Nephron progenitor cell (in vitro differentiated cells): ENCODE measurements around the gene ZNF451.
"Not testable (repeated sequence)": the region's sequence is repeated elsewhere in the genome, so short reads cannot be mapped to it uniquely, and the experiment has no call there.

ENCODE experiments used
- DNase-seq: peaks from one replicate; pipeline ENCODE4 v3.0.0; 2021
- H3K27ac Mint-ChIP-seq: 2 replicates; pipeline ENCODE4 v1.8.0; 2021; ENCODE audit warnings: mild to moderate bottlenecking, moderate library complexity, mixed read lengths
- H3K27me3 Mint-ChIP-seq: 2 replicates; pipeline ENCODE4 v1.8.0; 2021; ENCODE audit warnings: mild to moderate bottlenecking, low read depth, mixed read lengths; ENCODE audit not compliant: poor library complexity
- H3K36me3 Mint-ChIP-seq: 2 replicates; pipeline ENCODE4 v1.8.0; 2021; ENCODE audit warnings: low read depth, mixed read lengths
- H3K4me1 Mint-ChIP-seq: 2 replicates; pipeline ENCODE4 v1.8.0; 2021; ENCODE audit warnings: mixed read lengths
- H3K4me3 Mint-ChIP-seq: 2 replicates; pipeline ENCODE4 v1.8.0; 2021; ENCODE audit warnings: mild to moderate bottlenecking, moderate library complexity, mixed read lengths
- H3K9me3 Mint-ChIP-seq: 2 replicates; pipeline ENCODE4 v1.8.0; 2021; ENCODE audit warnings: mild to moderate bottlenecking, moderate library complexity, mixed read lengths
- CTCF ChIP-seq: fragments of 200-600 bp; sonication (generic); IDR thresholded peaks from 2 replicates; pipeline ENCODE4 v1.5.0; 2021; ENCODE audit warnings: antibody characterized with exemption

Gene ZNF451

GRCh38 chr6:57089687-57090457, at the start of gene ZNF451:
Gene ZNF451, plus strand, starts transcription at chr6:57090188. Its CDS starts 66 bp downstream, at chr6:57090254.
- H3K4me3 Mint-ChIP-seq = peak within 1 kb of the TSS; percentile 76
- H3K27me3 Mint-ChIP-seq = no peaks in the 10 kb centered on the region
- peaks cover 47% of the 10 kb centered on the region for H3K4me1 Mint-ChIP-seq
- no peaks in the 10 kb centered on the region for H3K9me3 Mint-ChIP-seq
- H3K36me3 Mint-ChIP-seq = peaks cover 20% of the 10 kb centered on the region
- no peak for TF ChIP-seq CTCF
- DNase-seq = peak; percentile 98
- peak within 1 kb of the TSS; percentile 91 for H3K27ac Mint-ChIP-seq

GRCh38 chr6:57044061-57044460, 45.9 kb upstream of the ZNF451 start:
- not testable (repeated sequence) for H3K27ac Mint-ChIP-seq, H3K4me3 Mint-ChIP-seq, DNase-seq
- Mint-ChIP-seq H3K36me3 (peaks cover 13% of the 10 kb centered on the region), H3K27me3 (peaks cover 18% of the 10 kb centered on the region), H3K4me1 (peaks cover 15% of the 10 kb centered on the region), H3K9me3 (peaks cover 20% of the 10 kb centered on the region)

GRCh38 chr6:57044568-57044967, 45.4 kb upstream of the ZNF451 start:
- no peak for TF ChIP-seq CTCF
- peaks cover 18% of the 10 kb centered on the region for H3K36me3 Mint-ChIP-seq
- no peak overlapping the region for H3K4me3 Mint-ChIP-seq
- DNase-seq = no peak
- H3K27ac Mint-ChIP-seq = no peak overlapping the region
- H3K9me3 Mint-ChIP-seq = peaks cover 20% of the 10 kb centered on the region
- peaks cover 18% of the 10 kb centered on the region for H3K27me3 Mint-ChIP-seq
- peaks cover 20% of the 10 kb centered on the region for H3K4me1 Mint-ChIP-seq

GRCh38 chr6:57046332-57047256, 43.4 kb upstream of the ZNF451 start, which contains the start of gene KIAA1586:
Gene KIAA1586, plus strand, starts transcription at chr6:57046693. Its CDS starts 63 bp downstream, at chr6:57046756.
- peak within 1 kb of the TSS; percentile 91 for H3K4me3 Mint-ChIP-seq
- peak within 1 kb of the TSS; percentile 94 for H3K27ac Mint-ChIP-seq
- H3K27me3 Mint-ChIP-seq = peaks cover 17% of the 10 kb centered on the region
- peaks cover 23% of the 10 kb centered on the region for H3K4me1 Mint-ChIP-seq
- DNase-seq = peak; percentile 85
- peaks cover 23% of the 10 kb centered on the region for H3K9me3 Mint-ChIP-seq
- peaks cover 38% of the 10 kb centered on the region for H3K36me3 Mint-ChIP-seq

GRCh38 chr6:57047257-57047585, 42.8 kb upstream of the ZNF451 start:
- peaks cover 11% of the 10 kb centered on the region for H3K27me3 Mint-ChIP-seq
- H3K4me1 Mint-ChIP-seq = peaks cover 23% of the 10 kb centered on the region
- not testable (repeated sequence) for H3K4me3 Mint-ChIP-seq, DNase-seq, H3K27ac Mint-ChIP-seq
- H3K9me3 Mint-ChIP-seq = peaks cover 23% of the 10 kb centered on the region
- peaks cover 41% of the 10 kb centered on the region for H3K36me3 Mint-ChIP-seq

GRCh38 chr6:57047859-57048258, 42.1 kb upstream of the ZNF451 start:
- Mint-ChIP-seq H3K36me3 (peaks cover 44% of the 10 kb centered on the region), H3K9me3 (peaks cover 23% of the 10 kb centered on the region), H3K4me1 (peaks cover 23% of the 10 kb centered on the region), H3K4me3 (peak overlapping the region; percentile 88)
- H3K27ac Mint-ChIP-seq, H3K27me3 Mint-ChIP-seq, DNase-seq: not testable (repeated sequence)

GRCh38 chr6:57048577-57048976, 41.4 kb upstream of the ZNF451 start:
- Mint-ChIP-seq H3K4me1 (peaks cover 23% of the 10 kb centered on the region), H3K27me3 (peaks cover 4% of the 10 kb centered on the region), H3K9me3 (peaks cover 23% of the 10 kb centered on the region), H3K4me3 (peak overlapping the region; percentile 88), H3K27ac (no peak overlapping the region), H3K36me3 (peaks cover 52% of the 10 kb centered on the region)
- TF ChIP-seq CTCF = no peak
- no peak for DNase-seq
